ENCODE measurements around the gene MYRIP.
A peak's percentile ranks its signal among the peaks of the same experiment; 100 is the strongest.
"Not testable (repeated sequence)": the region's sequence is repeated elsewhere in the genome, so short reads cannot be mapped to it uniquely, and the experiment has no call there.

The MYRIP gene

DNA sequence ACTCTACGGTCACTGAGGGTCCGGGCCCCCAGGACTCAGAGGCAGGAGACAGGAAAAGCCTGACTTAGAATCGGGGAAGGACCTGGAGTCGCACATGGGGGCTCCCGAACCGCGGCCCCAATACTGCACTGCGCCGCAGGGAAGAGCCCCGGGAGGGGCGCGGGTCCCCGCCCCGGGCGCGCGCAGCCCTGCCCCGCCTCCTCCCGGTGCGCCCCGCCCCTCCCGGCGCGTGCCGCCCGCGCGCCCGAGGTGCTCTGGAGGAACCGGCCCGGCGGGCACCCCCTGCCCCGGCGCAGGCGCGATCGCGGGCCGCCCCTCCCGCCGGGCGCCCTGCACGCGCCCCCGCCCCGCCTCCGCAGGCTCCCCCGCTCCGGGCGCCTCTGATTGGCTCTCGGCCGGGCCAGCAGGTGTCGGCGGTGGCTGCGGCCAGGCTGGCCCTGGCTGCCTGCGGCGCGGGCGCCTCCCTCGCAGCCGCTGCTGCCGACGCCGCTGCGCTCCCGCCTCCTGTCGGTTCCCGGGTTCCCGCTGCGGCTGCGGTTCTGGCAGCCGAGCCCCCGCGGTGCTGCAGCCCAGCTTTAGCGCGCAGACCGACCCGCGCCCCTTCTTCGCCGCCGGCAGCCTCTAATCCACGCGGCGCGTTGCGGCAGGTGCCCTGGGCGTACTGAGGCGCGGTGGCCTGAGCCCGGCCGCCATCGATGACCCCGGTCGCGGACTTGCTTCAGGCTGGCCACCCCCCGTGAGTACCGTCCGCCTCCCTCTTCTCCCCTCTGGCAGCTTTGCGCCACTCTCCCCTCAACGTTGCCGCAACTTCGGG is at the start of gene MYRIP:
MYRIP (plus strand) TSS at position 429 of the 814 bp plus-strand sequence. CDS start 91,208 bp downstream, outside the sequence.
- peak; percentile 16 for DNase-seq (ENCODE audit: low read depth)

DNA sequence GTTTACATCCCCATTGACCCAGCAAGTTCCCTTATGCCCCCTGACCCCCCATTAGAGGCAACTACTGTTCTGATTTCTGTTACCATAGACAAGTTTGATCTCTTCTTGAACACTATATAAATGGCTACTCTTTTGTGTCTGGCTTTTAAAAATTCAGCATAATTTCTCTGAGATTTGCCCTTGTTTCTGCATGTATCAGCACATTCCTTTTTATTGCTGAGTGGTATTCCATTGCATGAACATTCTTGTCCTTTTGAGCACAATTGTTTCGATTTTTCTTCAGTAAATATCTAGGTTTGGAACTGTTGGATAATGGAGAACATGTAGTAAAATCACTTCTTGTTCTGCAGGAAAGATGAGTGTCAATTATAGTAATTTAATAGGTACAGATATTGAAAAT is 49.1 kb upstream of the MYRIP start:
- no peak for DNase-seq (ENCODE audit: low read depth)

DNA sequence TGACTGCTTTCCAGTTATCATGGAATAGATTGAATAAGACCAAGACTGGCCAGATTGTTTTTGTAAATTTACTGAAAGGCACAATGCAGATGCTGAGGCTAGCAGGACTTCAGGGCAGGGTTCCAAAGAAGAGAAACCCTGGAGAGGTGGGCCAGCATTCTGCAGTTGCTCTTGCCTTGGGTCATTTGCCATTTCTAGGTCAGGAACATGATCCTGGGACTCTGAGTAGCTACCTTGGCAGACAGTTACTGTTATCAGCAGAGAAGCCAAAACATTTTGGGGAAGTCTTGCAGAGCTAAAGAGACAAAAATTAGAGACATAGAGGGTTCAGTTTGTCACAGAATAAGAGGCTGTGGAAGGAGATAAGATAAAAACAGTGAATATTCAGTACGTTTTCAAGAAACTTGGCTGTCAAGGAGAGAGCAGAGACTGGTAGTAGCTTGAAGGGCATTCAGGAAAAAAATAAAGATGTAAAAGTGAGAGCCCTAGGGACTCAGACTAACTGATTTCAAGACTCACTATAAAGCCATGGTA is 46.8 kb upstream of the MYRIP start:
- no peak for DNase-seq (ENCODE audit: low read depth)

DNA sequence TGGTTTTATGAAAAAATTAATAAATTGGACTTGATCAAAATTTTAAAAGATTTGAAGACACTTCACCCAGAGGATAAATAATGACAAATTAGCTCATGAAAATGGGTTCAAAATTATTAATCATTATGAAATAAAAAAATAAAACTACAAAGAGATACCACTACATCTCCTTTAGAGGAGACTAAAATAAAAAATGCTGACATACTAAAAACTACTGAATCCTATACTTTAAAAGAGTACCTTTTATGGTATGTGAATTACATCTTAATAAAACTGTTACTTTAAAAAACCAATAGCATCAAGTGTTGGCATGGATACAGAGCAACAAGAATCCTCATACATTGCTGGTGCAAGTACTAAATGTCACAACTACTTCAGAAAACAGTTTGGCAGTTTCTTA is 46.0 kb upstream of the MYRIP start:
- no peak for DNase-seq (ENCODE audit: low read depth)

DNA sequence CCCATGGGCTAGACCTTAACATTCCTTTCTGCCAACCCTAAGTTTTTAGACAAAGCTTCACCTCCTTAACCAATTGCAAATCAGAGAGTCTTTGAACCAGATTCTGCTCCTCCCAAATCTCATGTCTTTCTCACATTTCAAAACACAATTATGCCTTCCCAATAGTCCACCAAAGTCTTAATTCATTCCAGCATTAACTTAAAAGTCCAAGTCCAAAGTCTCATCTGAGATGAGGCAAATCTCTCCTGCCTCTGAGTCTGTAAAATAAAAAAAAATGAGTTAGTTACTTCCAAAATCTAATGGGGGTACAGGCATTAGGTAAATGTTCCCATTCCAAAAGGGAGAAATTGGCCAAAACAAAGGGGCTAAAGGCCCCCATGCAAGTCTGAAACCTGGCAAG is 43.8 kb upstream of the MYRIP start:
- DNase-seq (ENCODE audit: low read depth): no peak

DNA sequence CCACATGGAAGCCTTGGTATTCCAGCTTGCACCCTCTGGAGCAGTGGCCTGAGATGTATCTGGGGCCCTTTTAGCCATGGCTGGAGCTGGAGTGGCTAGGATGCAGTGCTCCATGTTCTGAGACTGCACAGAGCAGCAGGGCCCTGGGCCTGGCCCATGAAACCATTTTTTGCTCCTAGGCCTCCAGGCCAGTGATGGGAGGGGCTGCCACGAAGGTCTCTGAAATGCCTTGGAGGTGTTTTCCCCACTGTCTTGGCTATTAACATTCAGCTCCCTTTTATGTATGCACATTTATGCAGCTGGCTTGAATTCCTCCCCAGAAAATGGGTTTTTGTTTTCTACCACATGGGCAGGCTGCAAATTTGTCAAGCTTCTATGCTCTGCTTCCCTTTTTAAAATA is 43.0 kb upstream of the MYRIP start:
- DNase-seq (ENCODE audit: low read depth): no peak

DNA sequence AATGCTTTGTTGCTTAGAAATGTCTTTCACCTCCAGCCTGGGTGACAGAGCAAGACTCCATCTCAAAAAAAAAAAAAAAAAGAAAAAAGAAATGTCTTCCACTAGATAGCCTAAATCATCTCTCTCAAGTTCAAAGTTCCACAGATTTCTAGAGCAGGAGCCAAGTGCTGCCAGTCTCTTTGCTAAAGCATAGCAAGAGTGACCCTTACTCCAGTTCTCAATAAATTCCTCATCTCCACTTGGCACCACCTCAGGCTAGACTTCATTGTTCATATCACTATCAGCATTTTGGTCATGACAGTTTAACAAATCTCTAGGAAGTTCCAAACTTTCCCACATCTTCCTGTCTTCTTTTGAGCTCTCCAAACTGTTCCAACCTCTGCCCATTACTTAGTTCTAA is 42.5 kb upstream of the MYRIP start:
- DNase-seq (ENCODE audit: low read depth): not testable (repeated sequence)

DNA sequence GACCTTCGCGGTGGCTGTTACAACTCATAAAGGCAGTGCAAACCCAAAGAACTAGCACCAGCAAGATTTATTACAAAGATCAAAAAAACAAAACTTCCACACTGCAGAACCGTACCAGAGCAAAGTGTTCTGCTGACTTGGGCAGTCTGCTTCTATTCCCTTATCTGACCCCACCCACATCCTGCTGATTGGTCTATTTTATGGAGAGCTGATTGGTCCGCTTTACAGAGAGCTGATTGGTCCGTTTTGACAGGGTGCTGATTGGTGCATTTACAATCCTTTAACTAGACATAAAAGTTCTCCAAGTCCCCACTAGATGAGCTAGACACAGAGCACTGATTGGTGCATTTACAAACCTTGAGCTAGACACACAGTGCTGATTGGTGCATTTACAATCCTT is 31.2 kb upstream of the MYRIP start:
- not testable (repeated sequence) for DNase-seq (ENCODE audit: low read depth)

DNA sequence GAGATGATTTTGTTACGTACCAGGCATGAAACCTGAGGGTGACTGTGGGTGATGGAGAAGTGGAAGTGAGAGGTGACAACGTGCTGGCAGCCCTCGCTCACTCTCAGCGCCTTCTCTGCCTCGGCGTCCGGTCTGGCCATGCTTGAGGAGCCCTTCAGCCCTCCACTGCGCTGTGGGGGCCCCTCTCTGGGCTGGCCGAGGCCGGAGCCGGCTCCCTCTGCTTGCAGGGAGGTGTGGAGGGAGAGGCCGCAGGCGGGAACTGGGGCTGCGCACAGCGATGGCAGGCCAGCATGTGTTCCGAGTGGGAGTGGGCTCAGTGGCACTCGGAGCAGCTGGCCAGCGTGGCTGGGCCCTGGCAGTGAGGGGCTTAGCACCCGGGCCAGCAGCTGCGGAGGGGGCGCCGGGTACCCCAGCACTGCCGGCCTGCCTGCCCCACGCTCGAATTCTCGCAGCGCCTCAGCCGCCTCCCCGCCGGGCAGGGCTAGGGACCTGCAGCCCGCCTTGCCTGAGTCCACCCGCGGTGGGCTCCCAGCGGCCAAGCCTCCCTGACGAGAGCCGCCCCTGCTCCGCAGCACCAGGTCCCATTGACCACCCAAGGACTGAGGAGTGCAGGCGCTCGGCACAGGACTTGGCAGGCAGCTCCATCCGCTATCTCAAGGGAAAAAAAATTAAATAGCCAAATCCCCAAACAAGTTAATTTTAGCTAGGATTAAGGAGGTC is 29.7 kb upstream of the MYRIP start:
- no peak for DNase-seq (ENCODE audit: low read depth)

DNA sequence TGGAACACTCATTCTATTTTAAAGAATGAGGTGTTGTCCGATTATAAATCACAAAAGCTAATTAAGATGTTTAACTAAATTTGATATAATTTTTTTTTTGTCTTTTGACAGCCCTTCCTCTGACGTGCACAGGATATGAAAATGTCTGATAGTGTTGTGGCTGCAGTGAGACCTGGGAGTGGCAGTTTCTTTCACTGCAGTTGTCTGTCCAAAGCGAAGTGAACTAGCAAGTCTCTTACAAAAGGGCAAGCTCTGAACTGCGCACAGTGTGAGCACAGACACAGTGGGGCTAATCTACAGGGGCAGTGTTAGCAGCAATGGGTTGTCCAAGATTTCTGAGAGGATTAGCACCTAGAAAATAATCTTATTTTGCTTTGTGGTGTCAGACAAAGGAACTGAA is 29.1 kb upstream of the MYRIP start:
- DNase-seq (ENCODE audit: low read depth): no peak

DNA sequence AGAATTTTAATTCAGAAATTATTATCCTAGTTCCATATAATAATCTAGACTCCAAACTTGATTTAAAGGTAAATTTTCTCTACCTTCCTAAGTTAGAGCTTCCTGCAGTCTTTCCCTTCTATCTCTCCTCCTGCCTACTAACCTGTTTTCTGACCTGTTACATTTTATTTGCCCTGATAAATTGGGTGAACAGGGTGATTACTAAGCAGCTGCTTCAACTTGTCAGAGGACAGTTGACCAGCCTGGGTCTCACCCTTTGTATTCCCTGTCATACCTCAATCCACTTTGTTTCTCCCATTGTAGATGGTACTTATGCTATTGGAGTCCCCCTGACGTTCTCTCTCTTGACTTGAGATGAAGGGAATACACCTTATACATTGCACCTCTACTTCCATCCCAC is 28.4 kb upstream of the MYRIP start:
- DNase-seq (ENCODE audit: low read depth): no peak

DNA sequence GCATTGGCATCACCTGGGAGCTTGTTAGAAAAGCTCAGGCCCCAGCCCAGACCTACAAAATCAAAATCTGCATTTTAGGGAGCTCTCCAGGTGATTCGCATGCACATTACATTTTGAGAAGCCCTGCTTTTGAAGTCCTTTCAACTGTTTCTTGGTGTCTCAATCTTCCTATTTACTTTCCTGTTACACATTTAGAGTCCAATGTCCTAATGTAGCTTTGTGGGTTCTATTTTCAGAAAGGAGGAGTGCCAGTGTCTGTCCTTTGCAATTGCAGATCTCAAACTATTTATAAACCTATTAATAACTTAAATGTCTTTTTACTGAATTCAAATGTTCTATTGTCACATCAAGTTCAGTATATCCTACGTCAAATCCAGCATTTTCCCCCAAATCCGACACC is 27.8 kb upstream of the MYRIP start:
- no peak for DNase-seq (ENCODE audit: low read depth)

DNA sequence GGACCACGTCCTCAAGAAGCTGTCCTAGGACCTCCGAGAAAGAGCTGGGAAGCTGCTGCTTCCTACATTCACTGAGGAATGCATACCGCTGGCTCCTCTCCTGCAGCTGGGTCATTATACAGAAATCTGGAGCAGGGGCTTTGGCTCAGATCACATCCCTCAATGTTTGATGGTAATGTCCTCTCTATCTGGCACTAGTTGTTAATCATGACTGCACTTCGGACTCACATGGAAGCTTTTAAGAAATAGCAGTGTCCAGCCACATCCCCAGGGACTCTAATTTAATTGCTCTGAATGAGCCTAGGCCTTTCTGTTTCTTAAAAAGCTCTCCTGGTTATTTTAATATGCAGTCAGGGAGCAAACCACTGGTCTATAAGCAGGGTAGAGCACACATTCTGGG is 25.7 kb upstream of the MYRIP start:
- no peak for DNase-seq (ENCODE audit: low read depth)

DNA sequence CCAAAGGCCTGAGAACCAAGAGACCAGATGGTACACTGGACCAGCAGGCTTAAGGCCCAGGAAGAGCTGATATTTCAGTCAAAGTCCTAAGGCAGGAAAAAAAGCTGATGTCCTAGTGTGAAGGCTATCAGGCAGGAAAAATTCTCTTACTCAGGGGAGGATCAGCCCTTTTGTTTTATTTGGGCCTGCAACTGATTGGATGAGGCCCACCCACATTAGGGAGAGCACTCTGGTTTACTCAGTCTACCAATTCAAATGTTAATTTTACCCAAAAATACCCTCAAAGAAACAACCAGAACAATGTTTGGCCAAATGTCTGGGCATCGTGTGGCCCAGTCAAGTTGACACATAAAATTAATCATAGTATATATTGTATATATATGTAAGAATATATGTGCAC is 24.5 kb upstream of the MYRIP start:
- DNase-seq (ENCODE audit: low read depth): no peak

DNA sequence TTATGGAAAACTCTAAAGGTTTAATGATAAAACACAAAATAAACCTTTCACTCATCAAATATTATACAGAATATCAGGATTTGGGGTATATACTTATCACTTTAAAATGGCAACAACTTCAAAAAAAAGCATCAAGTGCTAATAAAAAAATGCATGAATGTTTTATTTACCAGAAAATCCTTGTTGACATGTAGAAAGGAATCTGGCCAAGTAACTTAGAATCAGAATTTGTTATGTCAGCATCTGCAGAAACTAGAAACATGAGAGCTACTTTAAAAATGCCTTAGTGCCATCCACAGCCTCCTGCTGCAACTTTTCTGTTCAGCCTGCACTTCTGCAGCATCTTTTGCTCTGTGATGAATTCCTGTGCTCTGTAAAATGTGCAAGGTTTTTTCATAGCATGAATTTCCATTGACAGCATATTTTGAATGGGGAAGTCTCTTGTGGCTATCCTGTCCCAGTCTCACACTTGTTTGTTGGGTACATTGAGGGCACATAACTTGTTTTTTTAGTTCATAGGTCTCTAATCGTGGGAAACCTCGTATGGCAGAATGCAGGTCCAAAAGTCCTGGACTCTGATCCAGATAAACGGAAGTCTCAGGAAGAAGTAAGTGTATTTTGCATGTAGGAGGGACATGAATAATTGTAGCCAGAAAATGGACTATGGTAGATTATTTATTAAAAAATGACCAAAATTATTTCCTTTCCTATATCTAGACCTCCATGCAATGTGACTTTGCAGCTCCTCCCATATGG is 21.1 kb upstream of the MYRIP start:
- no peak for DNase-seq (ENCODE audit: low read depth)

DNA sequence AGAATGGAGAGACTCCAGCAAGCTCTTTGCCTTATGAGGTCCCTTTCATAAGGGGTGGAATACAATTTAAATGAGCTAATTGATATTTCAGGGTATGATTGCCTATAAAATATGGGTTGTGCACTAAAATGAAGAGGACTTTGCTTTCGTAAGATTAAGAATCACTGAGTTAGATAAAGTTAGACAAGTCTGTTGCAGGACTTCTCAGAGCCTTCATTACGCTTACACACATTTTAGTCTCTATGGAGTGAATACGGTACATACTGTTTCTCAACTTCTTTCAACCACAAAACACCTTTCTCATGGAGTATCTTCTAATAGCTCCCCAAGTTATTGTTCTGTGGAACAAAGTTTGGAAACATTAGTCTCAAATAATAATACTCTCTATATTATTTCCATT is 17.8 kb upstream of the MYRIP start:
- DNase-seq (ENCODE audit: low read depth): no peak

DNA sequence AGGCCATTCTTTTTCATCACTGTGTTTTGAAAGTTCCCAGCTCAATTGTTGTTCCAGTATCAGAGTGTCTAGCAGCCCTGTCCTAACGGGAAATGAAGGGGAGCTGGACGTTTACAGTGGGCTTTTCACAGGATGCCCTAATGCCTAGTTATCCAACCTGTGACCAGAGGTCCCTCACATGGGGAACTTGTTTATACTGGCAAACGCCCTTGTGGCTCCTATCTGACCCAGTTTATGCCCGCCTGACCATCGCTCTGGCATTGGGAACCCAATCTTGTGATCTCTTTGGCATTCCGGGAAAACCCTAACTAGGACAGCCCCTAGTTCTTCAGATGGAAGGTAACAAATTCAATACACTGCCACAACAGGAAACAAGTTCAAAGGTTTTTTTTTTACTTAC is 14.5 kb upstream of the MYRIP start:
- DNase-seq (ENCODE audit: low read depth): no peak

DNA sequence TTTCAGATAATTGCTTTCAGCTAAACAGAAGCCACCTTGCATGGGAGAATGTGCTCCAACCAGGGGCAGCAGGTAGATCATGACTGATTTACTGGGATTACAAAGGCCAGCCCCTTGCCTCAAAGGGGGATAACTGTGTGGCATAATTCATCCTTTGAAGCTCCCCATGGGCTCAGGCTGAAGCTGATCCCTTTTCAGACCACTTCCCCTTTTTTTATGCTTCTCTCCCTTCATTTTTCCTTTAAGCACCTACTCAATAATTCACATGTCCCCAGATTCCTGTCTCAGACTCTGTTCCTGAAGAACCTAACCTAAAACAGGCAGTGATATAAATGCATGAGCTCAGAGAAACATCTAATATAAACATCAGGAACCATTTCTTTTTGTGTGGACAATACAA is 8.2 kb upstream of the MYRIP start:
- DNase-seq (ENCODE audit: low read depth): no peak

DNA sequence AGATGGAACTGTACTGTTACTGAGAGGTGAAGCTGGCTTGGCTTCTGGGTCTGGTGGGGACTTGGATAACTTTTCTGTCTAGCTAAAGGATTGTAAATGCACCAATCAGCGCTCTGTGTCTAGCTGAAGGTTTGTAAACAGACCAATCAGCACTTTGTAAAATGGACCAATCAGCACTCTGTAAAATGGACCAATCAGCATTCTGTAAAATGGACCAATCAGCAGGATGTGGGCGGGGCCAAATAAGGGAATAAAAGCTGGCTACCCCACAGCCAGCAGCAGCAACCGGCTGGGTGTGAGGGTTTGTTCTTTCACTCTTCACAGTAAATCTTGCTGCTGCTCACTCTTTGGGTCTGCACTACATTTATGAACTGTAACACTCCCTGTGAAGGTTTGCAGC is 6.9 kb upstream of the MYRIP start:
- DNase-seq (ENCODE audit: low read depth): not testable (repeated sequence)

DNA sequence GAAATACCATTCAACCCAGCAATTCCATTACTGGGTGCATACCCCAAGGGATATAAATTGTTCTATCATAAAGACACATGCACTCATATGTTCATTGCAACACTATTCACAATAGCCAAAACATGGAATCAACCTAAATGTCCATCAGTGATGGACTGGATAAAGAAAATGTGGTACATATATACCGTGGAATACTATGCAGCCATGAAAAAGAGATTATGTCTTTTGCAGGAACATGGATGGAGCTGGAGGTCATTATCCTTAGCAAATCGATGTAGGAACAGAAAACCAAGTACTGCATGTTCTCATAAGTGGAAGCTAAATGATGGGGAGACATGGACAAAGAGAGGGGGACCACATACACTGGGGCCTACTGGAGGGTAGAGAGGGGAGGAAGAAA is 5.5 kb upstream of the MYRIP start:
- DNase-seq (ENCODE audit: low read depth): no peak

DNA sequence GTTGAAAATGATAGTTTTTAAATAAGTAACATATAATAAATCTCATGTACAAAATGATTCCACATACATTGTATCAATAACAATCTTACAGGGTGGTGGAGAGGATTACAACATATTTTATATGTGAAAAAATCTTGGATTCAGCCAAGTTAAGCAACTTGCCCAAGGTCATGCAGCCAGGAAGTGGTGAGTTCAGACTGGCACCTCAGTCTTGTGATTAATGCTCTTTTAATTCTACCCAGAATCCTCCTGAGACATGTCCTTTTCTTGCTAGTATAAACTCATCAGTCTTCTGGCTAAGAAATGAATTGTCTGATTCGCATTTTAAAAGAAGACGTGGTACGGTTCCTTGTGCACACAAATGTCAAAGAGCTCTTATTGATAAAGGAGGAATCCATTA is 4.5 kb upstream of the MYRIP start:
- DNase-seq (ENCODE audit: low read depth): peak; percentile 7

DNA sequence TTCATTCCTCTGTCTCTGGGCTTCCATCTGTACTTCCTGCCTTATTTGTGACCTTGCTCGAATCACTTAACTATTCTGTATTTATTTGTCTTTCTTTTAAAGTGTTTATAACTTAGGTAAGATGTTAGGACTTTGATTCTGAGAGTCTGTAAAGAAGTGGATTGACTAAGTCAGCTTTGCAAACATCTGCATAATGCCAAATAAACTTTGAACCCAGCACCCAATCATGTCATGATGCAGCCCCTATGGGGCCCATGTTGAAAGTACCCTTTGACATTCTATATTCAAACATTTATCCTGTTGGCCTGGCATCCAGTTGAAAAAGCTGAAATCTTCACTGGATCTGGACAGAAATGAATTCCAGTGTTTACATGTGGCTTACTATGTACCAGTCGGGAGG is 3.8 kb upstream of the MYRIP start:
- DNase-seq (ENCODE audit: low read depth): no peak

DNA sequence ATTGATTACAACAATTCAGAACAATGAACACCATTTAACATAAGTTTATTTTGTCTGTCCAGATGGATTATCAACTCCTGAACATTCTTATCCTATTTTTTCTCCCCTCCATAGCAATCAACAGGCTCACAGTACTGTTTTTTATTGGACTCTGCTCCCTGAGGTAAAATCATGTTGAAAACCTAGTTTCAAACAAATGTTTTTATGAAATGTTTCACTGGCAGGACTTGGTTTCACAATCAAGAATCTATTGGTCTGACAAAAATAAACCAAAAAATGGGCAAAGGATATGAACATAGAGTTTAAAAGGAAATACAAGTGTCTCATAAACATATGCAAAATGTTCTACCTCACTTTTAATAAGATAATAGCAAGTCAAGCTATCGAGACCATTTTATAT is 2.6 kb upstream of the MYRIP start:
- no peak for DNase-seq (ENCODE audit: low read depth)
